BE2C (cell line): ENCODE data around the gene VPS52.

Experiments used
- DNase-seq: peaks from one replicate; pipeline ENCODE4 v3.0.0-alpha.2; 2020
- H3K27me3 ChIP-seq: fragments of 250-450 bp; sonication (Bioruptor Pico); 2 replicates; pipeline ENCODE4 v1.5.1; 2020; ENCODE audit warnings: mild to moderate bottlenecking
- H3K36me3 ChIP-seq: fragments of 250-450 bp; sonication (Bioruptor Pico); 2 replicates; pipeline ENCODE4 v1.5.1; 2020; ENCODE audit warnings: mild to moderate bottlenecking
- H3K4me1 ChIP-seq: fragments of 250-450 bp; sonication (Bioruptor Pico); 2 replicates; pipeline ENCODE4 v1.5.1; 2020
- H3K4me3 ChIP-seq: 2 replicates; pipeline ENCODE4 v1.5.1; 2011; ENCODE audit warnings: low read depth, low read length
- H3K9me3 ChIP-seq: fragments of 250-450 bp; sonication (Bioruptor Pico); 2 replicates; pipeline ENCODE4 v1.5.1; 2020
- CTCF ChIP-seq: IDR thresholded peaks from 2 replicates; pipeline ENCODE4 v1.5.1; 2012; ENCODE audit warnings: mild to moderate bottlenecking, low read depth, low read length

The VPS52 gene

GRCh38 chr6:33211666-33212422 is 59.8 kb downstream of the VPS52 start:
- Histone ChIP-seq H3K4me3 (no peak overlapping the region), H3K36me3 (no peaks in the 10 kb centered on the region), H3K4me1 (no peaks in the 10 kb centered on the region), H3K27me3 (peaks cover 18% of the 10 kb centered on the region), H3K9me3 (no peaks in the 10 kb centered on the region)
- TF ChIP-seq CTCF: no peak
- DNase-seq: no peak

DNA sequence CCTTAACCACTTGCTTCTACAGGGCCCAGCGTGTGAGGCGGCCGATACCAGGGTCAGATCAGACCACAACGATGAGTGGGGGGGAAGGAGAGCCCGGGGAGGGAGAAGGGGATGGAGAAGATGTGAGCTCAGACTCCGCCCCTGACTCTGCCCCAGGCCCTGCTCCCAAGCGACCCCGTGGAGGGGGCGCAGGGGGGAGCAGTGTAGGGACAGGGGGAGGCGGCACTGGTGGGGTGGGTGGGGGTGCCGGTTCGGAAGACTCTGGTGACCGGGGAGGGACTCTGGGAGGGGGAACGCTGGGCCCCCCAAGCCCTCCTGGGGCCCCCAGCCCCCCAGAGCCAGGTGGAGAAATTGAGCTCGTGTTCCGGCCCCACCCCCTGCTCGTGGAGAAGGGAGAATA is 60.5 kb downstream of the VPS52 start:
- Histone ChIP-seq H3K4me3 (no peak overlapping the region), H3K4me1 (no peaks in the 10 kb centered on the region), H3K27me3 (peaks cover 18% of the 10 kb centered on the region), H3K9me3 (no peaks in the 10 kb centered on the region), H3K36me3 (no peaks in the 10 kb centered on the region)
- TF ChIP-seq CTCF: no peak
- no peak for DNase-seq

DNA sequence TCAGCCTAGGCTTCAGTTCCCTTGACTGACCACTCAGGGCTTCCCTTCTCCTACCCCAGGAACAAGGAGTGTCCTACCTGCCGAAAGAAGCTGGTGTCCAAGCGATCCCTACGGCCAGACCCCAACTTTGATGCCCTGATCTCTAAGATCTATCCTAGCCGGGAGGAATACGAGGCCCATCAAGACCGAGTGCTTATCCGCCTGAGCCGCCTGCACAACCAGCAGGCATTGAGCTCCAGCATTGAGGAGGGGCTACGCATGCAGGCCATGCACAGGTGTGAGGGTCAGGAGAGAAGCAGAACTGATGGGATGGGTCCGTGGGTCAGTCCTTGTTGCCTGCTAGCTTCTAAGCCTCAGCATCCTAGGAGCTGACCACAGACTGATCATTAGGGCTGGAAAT is 61.8 kb downstream of the VPS52 start:
- TF ChIP-seq CTCF: no peak
- H3K4me3 ChIP-seq: no peak overlapping the region
- no peak for DNase-seq
- H3K27me3 ChIP-seq: peaks cover 18% of the 10 kb centered on the region
- no peaks in the 10 kb centered on the region for H3K9me3 ChIP-seq
- H3K36me3 ChIP-seq: no peaks in the 10 kb centered on the region
- H3K4me1 ChIP-seq: no peaks in the 10 kb centered on the region; the same call in 1 of the 2 replicates

DNA sequence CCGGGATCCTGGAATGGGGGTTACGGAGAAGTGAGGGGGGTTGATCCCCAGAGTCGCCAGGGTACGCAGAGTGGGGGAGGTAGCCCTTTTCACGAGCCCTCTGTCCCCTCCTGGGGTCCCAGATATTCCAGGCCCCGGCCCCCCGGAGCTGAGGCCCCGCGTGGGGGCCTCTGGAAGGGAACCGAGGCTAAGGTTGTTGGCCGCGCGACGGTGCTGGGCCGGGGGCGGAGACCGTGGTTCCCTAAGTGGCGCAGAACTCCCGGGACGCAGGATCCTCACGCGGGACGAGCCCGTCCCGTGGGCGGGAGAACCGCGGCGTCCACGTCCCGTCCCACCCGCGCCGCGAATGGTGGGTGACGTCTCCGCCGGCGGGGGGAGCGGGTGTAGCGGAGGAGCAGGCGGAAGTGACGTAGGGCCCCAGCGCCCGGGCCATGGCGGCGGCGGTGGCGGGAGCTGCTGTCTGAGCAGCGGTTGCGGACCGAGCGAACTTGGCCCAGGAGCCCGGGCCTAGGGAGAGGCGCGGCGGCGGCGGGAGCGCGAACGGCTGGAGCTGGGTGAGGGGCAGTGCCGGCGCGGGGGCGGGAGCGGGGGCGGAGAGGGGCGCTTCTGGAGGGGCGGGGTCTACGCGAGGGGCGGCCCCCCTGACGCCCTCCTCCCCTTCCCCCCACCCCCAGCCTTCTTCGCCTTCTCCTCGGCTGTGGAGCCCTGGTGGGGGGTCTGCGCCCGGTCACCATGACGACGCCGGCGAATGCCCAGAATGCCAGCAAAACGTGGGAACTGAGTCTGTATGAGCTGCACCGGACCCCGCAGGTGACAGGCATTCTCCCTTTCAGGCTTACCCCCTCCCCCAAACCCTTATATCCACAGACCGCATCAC is 63.3 kb downstream of the VPS52 start, which contains the start of gene RING1:
Gene RING1, plus strand, starts transcription at position 410 of the 877 bp plus-strand sequence. Its CDS starts 323 bp downstream, at position 733.
- no peaks in the 10 kb centered on the region for H3K9me3 ChIP-seq
- no peak for TF ChIP-seq CTCF
- peak within 1 kb of the TSS; percentile 94 for H3K4me3 ChIP-seq
- H3K4me1 ChIP-seq: no peaks in the 10 kb centered on the region; the same call in 1 of the 2 replicates
- peak; percentile 79 for DNase-seq
- H3K27me3 ChIP-seq: peaks cover 5% of the 10 kb centered on the region
- peaks cover 8% of the 10 kb centered on the region for H3K36me3 ChIP-seq

- TF ChIP-seq CTCF: no peak
- H3K4me3 ChIP-seq: peak overlapping the region; percentile 94
- peaks cover 15% of the 10 kb centered on the region for H3K36me3 ChIP-seq
- H3K9me3 ChIP-seq: no peaks in the 10 kb centered on the region
- DNase-seq: peak; percentile 52
- H3K4me1 ChIP-seq: no peaks in the 10 kb centered on the region; the same call in 1 of the 2 replicates
- H3K27me3 ChIP-seq: no peaks in the 10 kb centered on the region
Observed at GRCh38 chr6:33207552-33208090, 64.1 kb downstream of the VPS52 start.
